Endothelial cell of umbilical vein (primary cell): ENCODE data around the gene CNOT6. TPM values are rescaled to one million over a fixed set of nuclear protein-coding genes. Genes with fewer than 3 reads are reported as not detected.

Source experiments
- BruUV-seq: library from RNA; stranded (reverse); fragments of 400-500 nt; replicated peaks from 2 replicates; lab custom pipeline; 2021; lab: Mats Ljungman, UMichigan
- CTCF ChIA-PET: fragments of 300-600, 350-600 bp; sonication (Branson Sonifier 250); formaldehyde crosslinking; loops from one replicate; lab custom pipeline; 2021; ENCODE audit warnings: antibody characterized with exemption, inconsistent platforms; lab: Charles Lee
- POLR2A ChIA-PET: fragments of 300-600, 350-600 bp; sonication (Branson Sonifier 250); formaldehyde crosslinking; loops from one replicate; lab custom pipeline; 2021; ENCODE audit warnings: antibody characterized with exemption, inconsistent platforms; lab: Charles Lee
- DNase-seq: peaks from one replicate; pipeline ENCODE4 v3.0.0-alpha.2; 2011; ENCODE audit warnings: low read depth, low spot score
- FAIRE-seq: peaks from 2 replicates; lab custom pipeline; 2011; peaks lifted over from hg19 to GRCh38; lab: Jason Lieb, UNC
- H2AFZ ChIP-seq: 2 replicates; pipeline ENCODE4 v1.6.0; 2012; ENCODE audit warnings: low read depth, low read length, control low read depth, inconsistent platforms
- H3K27ac ChIP-seq: 2 replicates; pipeline ENCODE4 v1.5.1; 2011; ENCODE audit warnings: low read depth, mild to moderate bottlenecking, control low read depth, low read length, moderate library complexity; ENCODE audit not compliant: insufficient read depth
- H3K27me3 ChIP-seq, 2 experiments: 2 replicates each; pipeline versions ENCODE4 v1.6.0 to v1.6.1; 2011; ENCODE audit warnings: low read length in 2 of 2, mixed read lengths in 1 of 2; ENCODE audit not compliant: control insufficient read depth in 2 of 2, insufficient read depth in 2 of 2
- H3K36me3 ChIP-seq, 2 experiments: 2 replicates in 1 of 2; 3 replicates in 1 of 2; pipeline ENCODE4 v1.5.1; 2011; ENCODE audit warnings: low read length in 2 of 2, mild to moderate bottlenecking in 1 of 2, moderate library complexity in 1 of 2; ENCODE audit not compliant: control insufficient read depth in 2 of 2, insufficient read depth in 2 of 2; ENCODE audit errors: extremely low read depth in 1 of 2
- H3K4me1 ChIP-seq: 3 replicates; pipeline ENCODE4 v1.5.1; 2011; ENCODE audit warnings: mild to moderate bottlenecking, low read length; ENCODE audit not compliant: control insufficient read depth, insufficient read depth; ENCODE audit errors: extremely low read depth
- H3K4me2 ChIP-seq: 2 replicates; pipeline ENCODE4 v1.6.1; 2011; ENCODE audit warnings: low read length, control low read depth, mixed read lengths; ENCODE audit not compliant: insufficient read depth
- H3K4me3 ChIP-seq, 3 experiments: fragments of 200-600 bp in 1 of 3; sonication (generic), shearing (Covaris generic) in 1 of 3; replicated peaks in 1 of 3; 2 replicates each; pipeline ENCODE4 v1.5.1; 2011 to 2016; ENCODE audit warnings: control low read depth in 3 of 3, low read length in 3 of 3, mild to moderate bottlenecking in 2 of 3, inconsistent platforms in 1 of 3, low read depth in 1 of 3, moderate library complexity in 1 of 3; ENCODE audit not compliant: insufficient read depth in 1 of 3
- H3K79me2 ChIP-seq: 2 replicates; pipeline ENCODE4 v1.6.0; 2012; ENCODE audit warnings: low read length, inconsistent platforms; ENCODE audit not compliant: control insufficient read depth, insufficient read depth
- H3K9ac ChIP-seq: replicated peaks from 2 replicates; pipeline ENCODE3; 2011; ENCODE audit warnings: low read length, control low read depth; ENCODE audit not compliant: insufficient read depth; ENCODE audit errors: extremely low read depth
- H3K9me1 ChIP-seq: replicated peaks from 3 replicates; pipeline ENCODE4 v1.6.0; 2011; ENCODE audit warnings: mild to moderate bottlenecking, low read length; ENCODE audit not compliant: control insufficient read depth, insufficient read depth; ENCODE audit errors: extremely low read depth
- H3K9me3 ChIP-seq: replicated peaks from 2 replicates; pipeline ENCODE4 v1.5.1; 2012; ENCODE audit warnings: low read length, inconsistent platforms; ENCODE audit not compliant: control insufficient read depth, insufficient read depth
- H4K20me1 ChIP-seq: replicated peaks from 2 replicates; pipeline ENCODE3; 2011; ENCODE audit warnings: mild to moderate bottlenecking, low read length; ENCODE audit not compliant: control insufficient read depth, insufficient read depth; ENCODE audit errors: extremely low read depth
- CTCF ChIP-seq, 2 donors: IDR thresholded peaks; 1 replicate in 1 of 2; 2 replicates in 1 of 2; pipeline ENCODE4 v1.5.1; 2011; ENCODE audit warnings: low read length in 2 of 2, mild to moderate bottlenecking in 2 of 2, moderate library complexity in 2 of 2, control low read depth in 1 of 2, inconsistent platforms in 1 of 2, low read depth in 1 of 2; ENCODE audit not compliant: insufficient read depth in 1 of 2; ENCODE audit errors: extremely low read depth in 1 of 2
- EZH2 ChIP-seq: IDR thresholded peaks from 2 replicates; pipeline ENCODE4 v1.6.1; 2012; ENCODE audit warnings: borderline replicate concordance, low read depth, mild to moderate bottlenecking, moderate library complexity, low read length, inconsistent platforms; ENCODE audit not compliant: severe bottlenecking
- FOS ChIP-seq: IDR thresholded peaks from 2 replicates; pipeline ENCODE4 v1.6.1; 2011; ENCODE audit warnings: mild to moderate bottlenecking, low read length, moderate library complexity, borderline replicate concordance; ENCODE audit not compliant: insufficient read depth
- GATA2 ChIP-seq: IDR thresholded peaks from 2 replicates; pipeline ENCODE4 v1.7.0; 2011; ENCODE audit warnings: low read depth, mild to moderate bottlenecking, moderate library complexity, mixed read lengths, low read length; ENCODE audit not compliant: insufficient read length, insufficient read depth
- JUN ChIP-seq: IDR thresholded peaks from 2 replicates; pipeline ENCODE4 v1.6.1; 2011; ENCODE audit warnings: borderline replicate concordance, low read depth; ENCODE audit not compliant: insufficient read length, insufficient read depth
- MAX ChIP-seq: IDR thresholded peaks from 2 replicates; pipeline ENCODE4 v1.6.1; 2011; ENCODE audit not compliant: insufficient read depth, insufficient read length
- MYC ChIP-seq: IDR thresholded peaks from one replicate; pipeline ENCODE4 v1.6.1; 2011; ENCODE audit warnings: mild to moderate bottlenecking, low read depth, low read length
- dilution Hi-C: fragments of 300-500 bp; cut with MboI; formaldehyde crosslinking; loops from one replicate; pipeline ENCODE4 v1.15.0; 2019; ENCODE audit warnings: low sequenced_read_pairs; ENCODE audit not compliant: extremely low pct_ligation_motif_present
- intact Hi-C: fragments of 100-400 bp; cut with micrococcal nuclease; formaldehyde crosslinking; loops from one replicate; pipeline ENCODE4 v1.10.0; 2022
- polyA plus RNA-seq, 4 experiments: library from polyadenylated mRNA; depleted of rRNA in 3 of 4; stranded (reverse) in 3 of 4; unstranded in 1 of 4; fragments of >200 nt; gene quantifications; 2 replicates each; pipeline versions ENCODE4 v1.2.1 to v1.2.3, GENCODE V29; 2011 to 2012; ENCODE audit warnings: missing spikeins in 1 of 4
- total RNA-seq: library from RNA; stranded (reverse); gene quantifications from 2 replicates; pipeline ENCODE4 v1.2.3, GENCODE V29; 2021

Gene CNOT6
- total and polyA plus RNA-seq, 2 donors (not counting 3 experiments of a cell fraction or from before 2014, with no cell fraction given), result 9.2 to 33.8 TPM

DNA sequence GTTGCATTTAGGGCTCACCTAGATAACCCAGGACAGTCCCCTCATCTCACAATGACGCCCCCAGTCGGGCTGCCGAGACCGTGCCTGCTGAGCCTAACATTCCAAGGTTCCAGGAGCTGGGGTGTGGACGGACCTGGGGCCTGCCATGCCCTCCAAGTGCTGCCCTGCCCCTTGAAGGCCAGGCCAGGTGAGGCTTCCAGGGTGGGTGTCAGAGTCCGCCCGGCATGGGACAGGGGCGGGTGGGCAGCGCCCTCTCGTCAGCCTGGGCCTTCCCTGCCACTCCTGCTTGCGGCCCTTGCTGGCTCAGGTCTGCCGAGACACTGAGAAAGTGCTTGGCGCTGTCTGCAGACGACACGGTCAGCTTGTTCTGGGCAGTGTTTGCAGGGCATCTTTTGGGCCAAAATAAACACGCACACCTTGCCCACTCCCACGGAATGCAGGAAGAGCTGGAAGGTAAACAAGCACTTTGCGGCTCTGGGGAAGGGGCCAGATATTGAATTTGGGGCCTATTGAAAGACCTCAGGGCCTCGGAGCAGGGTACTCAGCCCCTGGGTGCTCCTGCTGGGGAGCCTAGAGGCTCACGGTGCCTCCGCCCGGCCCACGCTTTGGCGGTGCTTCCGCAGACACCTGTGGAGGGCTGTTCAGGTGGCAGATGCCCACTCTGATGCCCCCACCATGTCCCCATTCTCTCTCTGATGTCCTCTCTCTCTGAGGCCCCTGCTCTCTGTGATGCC lies 101.4 kb downstream of the CNOT6 start:
- intact Hi-C loops (no loop called here), dilution Hi-C loops (no loop called here)
- Histone ChIP-seq H3K4me3 (no peak overlapping the region), H2AFZ (no peak overlapping the region), H3K9me3 (no peaks in the 10 kb centered on the region), H3K9me1 (no peaks in the 10 kb centered on the region), H3K4me2 (no peak overlapping the region), H3K4me1 (no peaks in the 10 kb centered on the region), H3K36me3 (no peaks in the 10 kb centered on the region), H3K27me3 (peaks cover 7 to 20% of the 10 kb centered on the region in 2 experiments), H4K20me1 (no peaks in the 10 kb centered on the region), H3K79me2 (no peaks in the 10 kb centered on the region), H3K9ac (no peak overlapping the region), H3K27ac (no peak overlapping the region)
- DNase-seq (no peak), FAIRE-seq (no peak)
- POLR2A ChIA-PET, result no interaction called here
- no peak for TF ChIP-seq JUN
- no peak for TF ChIP-seq MAX
- no peak for TF ChIP-seq CTCF (IDR thresholded peaks at IDR 0.05; ENCODE audit: extremely low read depth in 1 of 2, insufficient read depth in 1 of 2, low read depth in 1 of 2, low read length in 2 of 2)
- no peak for TF ChIP-seq EZH2
- TF ChIP-seq GATA2, result no peak
- TF ChIP-seq MYC, result no peak
- no peak for TF ChIP-seq FOS
- BruUV-seq, result no TSS peak
- CTCF ChIA-PET, result interaction anchor here (2.3 kb wide), 1 partner anchor 10 kb away, joined by 7 read pairs; no protein-coding TSS in a partner anchor
